Stomach (tissue), 9 donors: ENCODE results near the gene RNF213. TPM values are rescaled to one million over a fixed set of nuclear protein-coding genes. Genes with fewer than 3 reads are reported as not detected.

Experiments
- DNase-seq, 2 donors: peaks; one replicate each; pipeline versions ENCODE4 v3.0.0 to v3.0.0-alpha.2; 2013 to 2019
- H3K27ac ChIP-seq, 5 donors: fragments of 200-600 bp in 4 of 5; sonication (generic) in 4 of 5; one replicate each; pipeline ENCODE4 v1.5.1; 2013 to 2019; ENCODE audit warnings: mild to moderate bottlenecking in 1 of 5, moderate library complexity in 1 of 5
- H3K27me3 ChIP-seq, 3 donors: fragments of 200-600 bp; sonication (generic); one replicate each; pipeline ENCODE4 v1.5.1; 2017 to 2019; ENCODE audit warnings: mixed run types in 1 of 3
- H3K36me3 ChIP-seq, 4 donors: fragments of 200-600 bp; sonication (generic); 1 replicate in 3 of 4; 2 replicates in 1 of 4; pipeline ENCODE4 v1.5.1; 2016 to 2019
- H3K4me1 ChIP-seq, 4 donors: fragments of 200-600 bp; sonication (generic); one replicate each; pipeline ENCODE4 v1.5.1; 2016 to 2019
- H3K4me3 ChIP-seq, 4 donors: fragments of 200-600 bp; sonication (generic) in 3 of 4; one replicate each; pipeline ENCODE4 v1.5.1; 2016 to 2019; ENCODE audit warnings: mild to moderate bottlenecking in 1 of 4
- H3K9me3 ChIP-seq, 4 donors: fragments of 200-600 bp; sonication (generic); one replicate each; pipeline ENCODE4 v1.5.1; 2016 to 2019
- EP300 ChIP-seq: sonication (generic); formaldehyde crosslinking; IDR thresholded peaks from one replicate; pipeline ENCODE4 v1.6.1; 2017; ENCODE audit warnings: antibody characterized with exemption
- POLR2A ChIP-seq, 4 donors: fragments of 450-650 bp; IDR thresholded peaks; one replicate each; pipeline ENCODE4 v1.6.1; 2016; ENCODE audit warnings: antibody characterized with exemption in 4 of 4, control low read depth in 2 of 4, mild to moderate bottlenecking in 1 of 4, moderate library complexity in 1 of 4
- POLR2AphosphoS5 ChIP-seq, 3 donors: sonication (generic); formaldehyde crosslinking; IDR thresholded peaks; one replicate each; pipeline ENCODE4 v1.6.1; 2016; ENCODE audit warnings: antibody characterized with exemption in 3 of 3
- WGBS, 5 donors: extraction: QIAGEN DNeasy Blood & Tissue Kit in 3 of 5; methylation state at CpG; one replicate each; pipeline versions ENCODE4 v1.1.5 to v1.1.7; 2013 to 2018; 5-methylcytosine and 5-hydroxymethylcytosine counted together
- intact Hi-C: fragments of 100-400 bp; cut with DNase I; formaldehyde crosslinking; loops from one replicate; pipeline ENCODE4 v1.15.1; 2023; ENCODE audit warnings: low total_unique reads
- polyA plus RNA-seq, 3 donors: library from polyadenylated mRNA; stranded (reverse); fragments of 200-250 nt; gene quantifications; one replicate each; pipeline ENCODE4 v1.2.3, GENCODE V29; 2013
- total RNA-seq, 5 donors: library from RNA; depleted of rRNA; stranded (reverse); fragments of >200 nt; gene quantifications; one replicate each; pipeline versions ENCODE4 v1.1.0 to v1.2.3, GENCODE V29; 2014 to 2016
- TF ChIP-seq, protein P1 (sequence below), 7 experiments: fragments of 450-650 bp in 4 of 7; fragments of 200-600 bp in 3 of 7; sonication (generic) in 3 of 7; IDR thresholded peaks; one replicate each; pipeline ENCODE4 v1.5.1; 2016 to 2019; ENCODE audit warnings: antibody characterized with exemption in 7 of 7, control low read depth in 2 of 7, mild to moderate bottlenecking in 1 of 7
- donor health status: healthy with polysubstance abuse.
- donor health status: Bipolar disorder and iron deficiency.
- donor health status: healthy.

Gene RNF213
- total and polyA plus RNA-seq, 8 donors = 12.3 to 358 (median 138) TPM

DNA sequence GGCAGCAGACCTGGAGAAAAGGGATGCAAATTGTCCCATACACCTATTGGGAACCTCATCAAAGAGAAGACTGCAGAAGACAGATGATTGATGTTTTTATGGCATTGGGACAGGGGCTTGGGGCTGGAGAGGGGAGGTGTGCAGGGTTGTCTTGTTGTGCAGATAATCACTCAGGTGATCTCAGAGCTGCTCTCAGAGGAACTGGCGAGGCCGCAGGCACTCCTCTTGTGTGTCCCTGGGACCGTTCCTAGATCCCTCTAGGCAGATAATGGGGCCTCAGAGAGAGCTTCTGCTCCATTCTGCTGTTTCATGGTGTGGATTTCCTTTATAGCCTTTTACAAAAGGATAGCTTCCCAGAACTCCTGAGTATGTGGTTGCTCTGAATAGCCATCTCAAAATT lies 1.6 kb downstream of the RNF213 start:
- no peaks in the 10 kb centered on the region for H3K27me3 ChIP-seq
- no peak for DNase-seq
- peak overlapping the region; percentile 84 to 96 (median 92) for H3K4me3 ChIP-seq
- intact Hi-C loops = no loop called here
- H3K36me3 ChIP-seq = peaks cover 0 to 24% (median 18%) of the 10 kb centered on the region in 4 donors
- WGBS, 5 donors = 27 to 60% (median 47%) methylated on average over 3 of the region's 3 CpGs
- no peaks in the 10 kb centered on the region for H3K9me3 ChIP-seq
- peak overlapping the region; percentile 99 to 100 (median 99) for H3K27ac ChIP-seq
- peaks cover 34 to 61% (median 54%) of the 10 kb centered on the region in 4 donors for H3K4me1 ChIP-seq
- TF ChIP-seq POLR2AphosphoS5 (IDR thresholded peaks at IDR 0.05) = no peak
- TF ChIP-seq EP300 = no peak
- TF ChIP-seq, protein P1, sequence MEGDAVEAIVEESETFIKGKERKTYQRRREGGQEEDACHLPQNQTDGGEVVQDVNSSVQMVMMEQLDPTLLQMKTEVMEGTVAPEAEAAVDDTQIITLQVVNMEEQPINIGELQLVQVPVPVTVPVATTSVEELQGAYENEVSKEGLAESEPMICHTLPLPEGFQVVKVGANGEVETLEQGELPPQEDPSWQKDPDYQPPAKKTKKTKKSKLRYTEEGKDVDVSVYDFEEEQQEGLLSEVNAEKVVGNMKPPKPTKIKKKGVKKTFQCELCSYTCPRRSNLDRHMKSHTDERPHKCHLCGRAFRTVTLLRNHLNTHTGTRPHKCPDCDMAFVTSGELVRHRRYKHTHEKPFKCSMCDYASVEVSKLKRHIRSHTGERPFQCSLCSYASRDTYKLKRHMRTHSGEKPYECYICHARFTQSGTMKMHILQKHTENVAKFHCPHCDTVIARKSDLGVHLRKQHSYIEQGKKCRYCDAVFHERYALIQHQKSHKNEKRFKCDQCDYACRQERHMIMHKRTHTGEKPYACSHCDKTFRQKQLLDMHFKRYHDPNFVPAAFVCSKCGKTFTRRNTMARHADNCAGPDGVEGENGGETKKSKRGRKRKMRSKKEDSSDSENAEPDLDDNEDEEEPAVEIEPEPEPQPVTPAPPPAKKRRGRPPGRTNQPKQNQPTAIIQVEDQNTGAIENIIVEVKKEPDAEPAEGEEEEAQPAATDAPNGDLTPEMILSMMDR (IDR thresholded peaks at IDR 0.05) = no peak
- TF ChIP-seq POLR2A (IDR thresholded peaks at IDR 0.05) = no peak

DNA sequence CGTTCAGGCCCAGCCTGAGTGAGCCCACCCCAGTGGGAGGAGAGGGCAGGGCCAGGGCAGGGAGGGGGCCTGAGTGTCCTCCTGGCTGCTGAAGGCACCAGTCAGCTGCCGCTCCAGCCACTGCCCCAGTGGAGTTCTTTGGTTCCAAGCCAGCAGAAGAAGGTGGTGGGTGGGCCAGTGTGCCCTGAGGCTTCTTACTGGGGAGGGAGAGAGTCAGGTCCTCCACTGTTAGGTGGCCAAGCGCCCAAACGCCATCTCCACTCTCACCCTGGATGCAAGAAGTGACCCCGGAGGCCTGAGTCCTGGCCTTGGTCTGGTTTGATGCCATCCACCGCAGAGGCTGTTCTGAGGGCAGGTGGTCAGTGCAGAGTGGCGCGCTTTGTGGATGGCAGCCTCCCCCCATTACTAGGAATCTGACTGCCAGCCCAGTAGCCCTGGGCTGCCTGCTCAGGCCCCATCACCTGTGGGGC lies 2.2 kb downstream of the RNF213 start:
- DNase-seq = peak in 1 of 2 donors; percentile 29
- 59 to 84% (median 69%) methylated on average over 7 to 8 of the region's 8 CpGs for WGBS, 5 donors
- Histone ChIP-seq H3K27me3 (no peaks in the 10 kb centered on the region), H3K36me3 (peaks cover 0 to 29% (median 23%) of the 10 kb centered on the region in 4 donors), H3K4me3 (peak overlapping the region; percentile 38 to 90 (median 64)), H3K9me3 (no peaks in the 10 kb centered on the region), H3K27ac (peak overlapping the region; percentile 99 to 100 (median 99)), H3K4me1 (peaks cover 34 to 61% (median 54%) of the 10 kb centered on the region in 4 donors)
- TF ChIP-seq, protein P1 (IDR thresholded peaks at IDR 0.05) = no peak
- TF ChIP-seq EP300 (no peak), POLR2AphosphoS5 (IDR thresholded peaks at IDR 0.05) (no peak), POLR2A (IDR thresholded peaks at IDR 0.05) (no peak)
- intact Hi-C loops = no loop called here

DNA sequence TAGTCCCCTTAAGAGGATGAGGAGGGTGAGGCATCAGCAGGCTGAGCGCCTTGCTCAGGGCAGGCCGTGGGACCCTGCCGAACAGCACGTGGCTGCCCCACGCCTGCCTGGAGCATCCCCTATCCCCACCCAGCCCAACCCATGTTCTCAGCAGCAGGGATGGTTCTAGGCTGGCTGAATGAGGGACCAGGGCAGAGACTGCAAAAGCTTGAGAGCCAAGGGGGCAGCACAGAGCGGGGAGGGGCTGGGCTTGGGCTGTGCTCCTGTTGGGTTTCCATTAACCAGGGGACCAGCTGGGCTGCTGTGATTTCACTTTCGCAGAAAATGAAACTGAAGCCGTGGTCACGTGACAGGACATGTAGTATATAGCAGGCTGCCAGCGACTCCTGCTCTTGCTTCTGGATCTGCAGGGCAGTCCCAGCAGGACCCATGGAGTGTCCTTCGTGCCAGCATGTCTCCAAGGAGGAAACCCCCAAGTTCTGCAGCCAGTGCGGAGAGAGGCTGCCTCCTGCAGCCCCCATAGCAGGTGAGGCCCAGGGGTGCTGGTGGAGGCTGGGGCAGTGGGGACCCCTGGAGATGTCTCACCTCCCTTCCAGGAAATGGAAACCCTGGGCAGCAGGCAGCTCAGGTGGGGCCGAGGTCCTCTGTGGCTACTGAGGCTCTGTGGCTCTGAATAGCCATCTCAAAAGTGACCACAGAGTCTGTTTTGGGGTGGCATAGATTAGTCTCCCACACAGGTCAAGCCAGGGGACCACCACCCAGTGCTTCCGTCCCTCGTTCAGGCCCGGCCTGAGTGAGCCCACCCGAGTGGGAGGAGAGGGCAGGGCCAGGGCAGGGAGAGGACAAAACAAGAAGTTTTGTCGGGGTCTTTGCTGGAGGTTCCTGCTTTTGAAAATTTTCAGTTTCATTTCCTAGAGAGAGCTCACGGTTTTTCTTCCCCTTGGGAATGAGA lies 2.9 kb downstream of the RNF213 start:
- Histone ChIP-seq H3K9me3 (no peaks in the 10 kb centered on the region), H3K27me3 (no peaks in the 10 kb centered on the region), H3K4me1 (peaks cover 34 to 61% (median 54%) of the 10 kb centered on the region in 4 donors), H3K36me3 (peaks cover 0 to 36% (median 30%) of the 10 kb centered on the region in 4 donors), H3K27ac (peak overlapping the region; percentile 99 to 100 (median 99)), H3K4me3 (peak overlapping the region; percentile 38 to 90 (median 64))
- WGBS, 5 donors = 10 to 16% (median 10%) methylated on average over 10 to 19 of the region's 19 CpGs
- DNase-seq = peak; percentile 93 to 97
- intact Hi-C loops = no loop called here
- TF ChIP-seq POLR2AphosphoS5 (IDR thresholded peaks at IDR 0.05) (peak; percentile 71 to 88 (median 86)), EP300 (no peak)
- TF ChIP-seq, protein P1 (IDR thresholded peaks at IDR 0.05) = peak in 1 of 7 experiments; percentile 20

DNA sequence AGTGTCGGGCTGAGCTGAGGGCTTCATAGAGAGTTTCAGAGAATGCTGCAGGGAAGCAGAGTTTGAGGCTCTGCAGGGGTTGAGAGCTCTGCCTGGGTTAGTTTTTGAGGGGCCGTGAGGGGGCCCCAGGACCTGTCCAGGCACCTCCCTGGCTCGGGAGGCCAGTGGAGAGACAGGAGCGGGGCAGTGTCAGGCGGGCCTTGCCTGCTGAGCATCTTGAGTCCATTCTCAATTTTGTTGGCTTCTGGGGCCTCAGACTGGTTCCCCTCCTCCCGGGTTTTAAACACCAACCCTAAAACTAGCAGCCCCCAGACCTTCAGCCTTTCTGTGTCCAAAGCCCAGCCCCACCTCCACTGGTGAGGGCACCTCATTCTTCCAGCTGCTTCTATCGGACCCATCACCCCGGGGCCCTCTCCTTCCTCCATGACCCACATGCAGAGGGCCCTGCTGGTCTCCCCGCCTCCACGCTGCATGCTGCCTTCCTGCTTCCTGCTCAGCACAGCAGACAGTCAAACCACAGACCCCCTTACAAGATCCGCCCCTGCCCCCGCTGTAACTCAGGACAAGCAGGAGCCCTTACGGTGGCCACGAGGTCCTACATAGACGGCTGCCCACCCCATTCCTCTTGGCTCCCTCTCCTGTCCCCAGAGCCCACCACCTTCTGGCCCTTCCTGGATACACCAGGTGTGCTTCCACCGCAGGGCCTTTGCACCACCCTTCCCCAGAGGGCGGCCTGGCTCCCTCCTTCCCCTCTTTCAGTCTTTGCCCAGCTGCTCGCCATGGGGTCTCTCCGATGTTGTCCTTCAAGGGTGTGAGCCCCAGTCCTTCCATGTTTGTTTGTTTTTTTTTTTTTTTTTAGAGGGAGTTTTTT lies 3.8 kb downstream of the RNF213 start:
- Histone ChIP-seq H3K4me3 (peak overlapping the region; percentile 38 to 90 (median 64)), H3K27ac (peak overlapping the region; percentile 3 to 100 (median 99)), H3K4me1 (peaks cover 34 to 59% (median 51%) of the 10 kb centered on the region in 4 donors), H3K27me3 (no peaks in the 10 kb centered on the region), H3K36me3 (peaks cover 9 to 45% (median 39%) of the 10 kb centered on the region in 4 donors), H3K9me3 (no peaks in the 10 kb centered on the region)
- whole genome bisulfite sequencing, 5 donors = 62 to 73% (median 69%) methylated on average over 19 of the region's 19 CpGs
- peak; percentile 37 to 47 for DNase-seq
- TF ChIP-seq POLR2AphosphoS5 (IDR thresholded peaks at IDR 0.05) (no peak), EP300 (no peak), POLR2A (IDR thresholded peaks at IDR 0.05) (no peak)
- TF ChIP-seq, protein P1 (IDR thresholded peaks at IDR 0.05) = no peak
- intact Hi-C loops = no loop called here
